Neural progenitor cell (in vitro differentiated cells): ENCODE data around the gene EXOC4. TPM values are rescaled to one million over a fixed set of nuclear protein-coding genes. Genes with fewer than 3 reads are reported as not detected.

Source experiments
- DNase-seq: peaks from one replicate; pipeline ENCODE4 v3.0.0-alpha.2; 2016; ENCODE audit warnings: low spot score
- H2AFZ ChIP-seq: fragments of 200-600 bp; sonication (generic); replicated peaks from 2 replicates; pipeline ENCODE4 v1.6.1; 2016; ENCODE audit warnings: antibody characterized with exemption
- H3F3A ChIP-seq: fragments of 200-600 bp; sonication (generic); 2 replicates; pipeline ENCODE4 v1.6.1; 2016; ENCODE audit warnings: antibody characterized with exemption, low read depth
- H3K27ac ChIP-seq: fragments of 200-600 bp; sonication (generic); 2 replicates; pipeline ENCODE4 v1.5.1; 2016; ENCODE audit warnings: mild to moderate bottlenecking
- H3K27me3 ChIP-seq: fragments of 200-600 bp; sonication (generic); 2 replicates; pipeline ENCODE4 v1.6.1; 2016; ENCODE audit warnings: mild to moderate bottlenecking, moderate library complexity
- H3K36me3 ChIP-seq: fragments of 200-600 bp; sonication (generic); 2 replicates; pipeline ENCODE4 v1.5.1; 2016
- H3K4me1 ChIP-seq: fragments of 200-600 bp; sonication (generic); 2 replicates; pipeline ENCODE4 v1.6.1; 2016; ENCODE audit warnings: mixed run types
- H3K4me2 ChIP-seq: fragments of 200-600 bp; sonication (generic); 2 replicates; pipeline ENCODE4 v1.6.1; 2016
- H3K4me3 ChIP-seq: fragments of 200-600 bp; sonication (generic); 2 replicates; pipeline ENCODE4 v1.5.1; 2016
- H3K79me2 ChIP-seq: fragments of 200-600 bp; sonication (generic); 2 replicates; pipeline ENCODE4 v1.6.1; 2016; ENCODE audit warnings: low read depth
- H3K9ac ChIP-seq: fragments of 200-600 bp; sonication (generic); 2 replicates; pipeline ENCODE4 v1.6.1; 2016
- H3K9me3 ChIP-seq: fragments of 200-600 bp; sonication (generic); 2 replicates; pipeline ENCODE4 v1.5.1; 2016; ENCODE audit warnings: low read depth
- H4K20me1 ChIP-seq: fragments of 200-600 bp; sonication (generic); 2 replicates; pipeline ENCODE4 v1.6.1; 2016; ENCODE audit warnings: low read depth
- H3K27ac Mint-ChIP-seq: 3 replicates; pipeline ENCODE4 v1.8.0; 2021; ENCODE audit warnings: mixed read lengths
- H3K27me3 Mint-ChIP-seq: 2 replicates; pipeline ENCODE4 v1.8.0; 2022; ENCODE audit warnings: low read depth, mild to moderate bottlenecking, inconsistent platforms, moderate library complexity, mixed read lengths; ENCODE audit not compliant: insufficient read depth
- H3K36me3 Mint-ChIP-seq: 3 replicates; pipeline ENCODE4 v1.8.0; 2021; ENCODE audit warnings: mixed read lengths
- H3K4me1 Mint-ChIP-seq: 3 replicates; pipeline ENCODE4 v1.8.0; 2021; ENCODE audit warnings: mixed read lengths
- H3K4me3 Mint-ChIP-seq: 3 replicates; pipeline ENCODE4 v1.8.0; 2021; ENCODE audit warnings: mild to moderate bottlenecking, moderate library complexity, mixed read lengths
- H3K9me3 Mint-ChIP-seq: 3 replicates; pipeline ENCODE4 v1.8.0; 2020; ENCODE audit warnings: mixed read lengths
- EZH2 ChIP-seq: fragments of 200-600 bp; sonication (generic); IDR thresholded peaks from 2 replicates; pipeline ENCODE4 v1.6.1; 2017; ENCODE audit warnings: antibody characterized with exemption, mild to moderate bottlenecking, moderate library complexity
- EZH2phosphoT487 ChIP-seq: fragments of 200-600 bp; sonication (generic); IDR thresholded peaks from 2 replicates; pipeline ENCODE4 v1.6.1; 2017; ENCODE audit warnings: antibody characterized with exemption
- total RNA-seq: library from RNA; depleted of rRNA; stranded (reverse); fragments of >200 nt; gene quantifications from 2 replicates; pipeline ENCODE4 v1.2.3, GENCODE V29; 2015; ENCODE audit warnings: low replicate concordance
- TF ChIP-seq, protein P1 (sequence below): fragments of 200-600 bp; sonication (generic); IDR thresholded peaks from 2 replicates; pipeline ENCODE4 v1.5.1; 2017; ENCODE audit warnings: antibody characterized with exemption, mild to moderate bottlenecking

Gene EXOC4
- total RNA-seq, 1 donor from 2014 or later = 129 TPM

DNA sequence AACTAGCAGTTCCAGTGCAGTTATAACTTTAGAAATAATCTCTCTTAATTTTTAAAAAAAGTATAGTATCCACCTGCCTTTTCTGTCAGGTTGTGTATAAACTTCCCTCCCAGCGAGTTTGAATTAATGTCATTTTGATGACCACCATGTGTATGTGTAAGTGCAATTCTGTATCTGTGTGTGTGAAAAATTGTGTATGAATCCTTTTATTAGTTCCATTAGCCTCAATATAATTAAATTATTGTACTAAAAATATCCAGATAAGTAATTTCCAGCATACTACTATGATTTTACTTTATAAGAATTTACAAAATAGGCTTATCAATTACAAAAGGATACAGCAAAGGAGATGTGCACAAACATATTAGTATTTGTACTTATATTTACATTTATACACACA lies 453.1 kb downstream of the EXOC4 start:
- Histone ChIP-seq H3F3A (no peaks in the 10 kb centered on the region), H3K4me3 (no peak overlapping the region), H3K9me3 (no peaks in the 10 kb centered on the region), H3K79me2 (no peaks in the 10 kb centered on the region), H3K27me3 (no peaks in the 10 kb centered on the region), H3K4me2 (no peak overlapping the region), H3K4me1 (no peaks in the 10 kb centered on the region), H3K27ac (no peak overlapping the region), H4K20me1 (no peaks in the 10 kb centered on the region), H2AFZ (no peak overlapping the region), H3K9ac (no peak overlapping the region), H3K36me3 (no peaks in the 10 kb centered on the region)
- TF ChIP-seq, protein P1, sequence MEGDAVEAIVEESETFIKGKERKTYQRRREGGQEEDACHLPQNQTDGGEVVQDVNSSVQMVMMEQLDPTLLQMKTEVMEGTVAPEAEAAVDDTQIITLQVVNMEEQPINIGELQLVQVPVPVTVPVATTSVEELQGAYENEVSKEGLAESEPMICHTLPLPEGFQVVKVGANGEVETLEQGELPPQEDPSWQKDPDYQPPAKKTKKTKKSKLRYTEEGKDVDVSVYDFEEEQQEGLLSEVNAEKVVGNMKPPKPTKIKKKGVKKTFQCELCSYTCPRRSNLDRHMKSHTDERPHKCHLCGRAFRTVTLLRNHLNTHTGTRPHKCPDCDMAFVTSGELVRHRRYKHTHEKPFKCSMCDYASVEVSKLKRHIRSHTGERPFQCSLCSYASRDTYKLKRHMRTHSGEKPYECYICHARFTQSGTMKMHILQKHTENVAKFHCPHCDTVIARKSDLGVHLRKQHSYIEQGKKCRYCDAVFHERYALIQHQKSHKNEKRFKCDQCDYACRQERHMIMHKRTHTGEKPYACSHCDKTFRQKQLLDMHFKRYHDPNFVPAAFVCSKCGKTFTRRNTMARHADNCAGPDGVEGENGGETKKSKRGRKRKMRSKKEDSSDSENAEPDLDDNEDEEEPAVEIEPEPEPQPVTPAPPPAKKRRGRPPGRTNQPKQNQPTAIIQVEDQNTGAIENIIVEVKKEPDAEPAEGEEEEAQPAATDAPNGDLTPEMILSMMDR = no peak
- TF ChIP-seq EZH2 (no peak), EZH2phosphoT487 (no peak)
- Mint-ChIP-seq H3K4me3 (no peak overlapping the region), H3K27ac (no peak overlapping the region), H3K36me3 (no peaks in the 10 kb centered on the region), H3K27me3 (no peaks in the 10 kb centered on the region), H3K4me1 (peaks cover 3% of the 10 kb centered on the region), H3K9me3 (no peaks in the 10 kb centered on the region)
- no peak for DNase-seq

DNA sequence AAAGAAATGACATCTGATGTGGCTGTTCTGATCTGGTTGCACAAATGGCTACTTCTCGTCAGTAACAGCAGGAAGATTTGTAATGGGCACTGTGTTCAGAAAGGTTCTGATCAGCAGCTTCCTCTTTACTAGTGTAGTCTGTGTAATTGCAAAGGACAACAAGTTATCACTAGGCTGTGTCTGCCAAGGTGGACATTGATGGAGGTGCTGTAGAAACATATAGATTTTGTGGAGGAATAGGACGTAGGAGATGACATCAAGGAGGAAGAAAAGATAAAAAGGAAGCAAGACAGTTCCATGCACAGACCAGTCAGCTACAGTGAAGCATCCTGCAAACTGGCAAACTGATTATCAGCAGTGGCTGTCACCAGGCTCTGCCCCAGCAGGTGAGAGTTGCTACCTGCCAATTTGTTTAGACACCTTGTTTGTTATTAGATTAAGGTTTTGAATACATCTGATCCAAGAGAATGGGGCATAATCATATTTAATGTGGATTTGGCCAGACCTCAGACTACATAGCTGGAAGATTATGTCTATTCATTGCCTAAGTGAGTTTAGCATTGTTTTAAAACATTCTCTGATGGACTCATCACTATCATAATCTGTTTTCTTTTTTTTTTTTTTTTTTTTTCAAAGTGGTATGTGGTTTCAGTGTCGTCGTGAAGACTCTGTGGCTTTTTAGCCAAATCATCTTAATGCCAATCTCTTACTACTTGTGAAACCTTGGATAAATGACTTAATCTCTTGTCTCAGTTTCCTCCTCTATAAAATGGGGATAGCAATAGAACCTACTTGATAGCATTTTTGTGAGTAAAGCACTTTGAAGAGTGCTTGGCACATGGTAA lies 456.4 kb downstream of the EXOC4 start:
- no peak overlapping the region for H3K4me3 Mint-ChIP-seq
- no peak overlapping the region for H3K9ac ChIP-seq
- H3K79me2 ChIP-seq = no peaks in the 10 kb centered on the region
- no peak for DNase-seq
- no peaks in the 10 kb centered on the region for H3K36me3 ChIP-seq
- no peaks in the 10 kb centered on the region for H3K36me3 Mint-ChIP-seq
- no peak overlapping the region for H3K4me2 ChIP-seq
- H3K4me1 ChIP-seq = no peaks in the 10 kb centered on the region
- H4K20me1 ChIP-seq = no peaks in the 10 kb centered on the region
- no peaks in the 10 kb centered on the region for H3K27me3 ChIP-seq
- no peak overlapping the region for H3K27ac ChIP-seq
- peaks cover 3% of the 10 kb centered on the region for H3K4me1 Mint-ChIP-seq
- no peaks in the 10 kb centered on the region for H3K27me3 Mint-ChIP-seq
- TF ChIP-seq EZH2phosphoT487 (no peak), EZH2 (no peak)
- TF ChIP-seq, protein P1 = no peak
- H3K9me3 ChIP-seq = no peaks in the 10 kb centered on the region
- H3F3A ChIP-seq = no peaks in the 10 kb centered on the region
- H3K9me3 Mint-ChIP-seq = no peaks in the 10 kb centered on the region
- no peak overlapping the region for H3K27ac Mint-ChIP-seq
- no peak overlapping the region for H3K4me3 ChIP-seq
- no peak overlapping the region for H2AFZ ChIP-seq

DNA sequence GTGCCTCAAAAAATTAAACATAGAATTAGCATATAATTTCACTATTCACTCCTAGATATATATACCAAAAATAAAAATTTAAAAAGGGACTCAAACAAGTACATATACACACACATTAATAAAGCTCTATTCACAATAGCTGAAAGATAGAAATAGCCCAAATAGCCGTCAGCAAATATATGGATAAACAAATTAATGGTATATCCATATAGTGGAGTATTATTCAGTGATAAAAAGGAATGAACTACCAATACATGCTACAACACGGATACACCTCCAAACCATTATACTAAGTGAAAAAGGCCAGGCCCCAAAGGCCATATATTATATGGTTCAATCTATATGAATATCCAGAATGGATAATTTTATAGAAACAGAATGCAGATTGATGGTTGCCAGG lies 459.7 kb downstream of the EXOC4 start:
- Histone ChIP-seq H3K79me2 (no peaks in the 10 kb centered on the region), H3K27me3 (no peaks in the 10 kb centered on the region), H2AFZ (no peak overlapping the region), H3K4me2 (no peak overlapping the region), H3K27ac (no peak overlapping the region), H3K36me3 (no peaks in the 10 kb centered on the region), H3K9me3 (no peaks in the 10 kb centered on the region), H3K9ac (no peak overlapping the region), H4K20me1 (no peaks in the 10 kb centered on the region), H3K4me3 (no peak overlapping the region), H3F3A (no peaks in the 10 kb centered on the region), H3K4me1 (no peaks in the 10 kb centered on the region)
- no peaks in the 10 kb centered on the region for H3K4me1 Mint-ChIP-seq
- no peaks in the 10 kb centered on the region for H3K36me3 Mint-ChIP-seq
- H3K4me3 Mint-ChIP-seq = no peak overlapping the region
- no peak for DNase-seq
- H3K9me3 Mint-ChIP-seq = no peaks in the 10 kb centered on the region
- TF ChIP-seq, protein P1 = no peak
- TF ChIP-seq EZH2 (no peak), EZH2phosphoT487 (no peak)
- H3K27ac Mint-ChIP-seq = no peak overlapping the region
- H3K27me3 Mint-ChIP-seq = no peaks in the 10 kb centered on the region
